GM12873 (cell line): ENCODE measurements around the gene HKDC1.

Experiments
- CTCF ChIP-seq: IDR thresholded peaks from 2 replicates; pipeline ENCODE4 v1.5.1; 2012; ENCODE audit warnings: low read depth, mild to moderate bottlenecking, moderate library complexity, low read length, control low read depth; ENCODE audit not compliant: insufficient read depth; ENCODE audit errors: missing control alignments

The HKDC1 gene

GRCh38 chr10:69211104-69211503 is 9.0 kb upstream of the HKDC1 start:
- no peak for TF ChIP-seq CTCF

GRCh38 chr10:69211524-69211923 is 8.6 kb upstream of the HKDC1 start:
- TF ChIP-seq CTCF: no peak

- TF ChIP-seq CTCF: no peak
Measured at GRCh38 chr10:69213591-69214311, 6.4 kb upstream of the HKDC1 start.

- no peak for TF ChIP-seq CTCF
Measured at GRCh38 chr10:69214666-69215131, 5.4 kb upstream of the HKDC1 start.

GRCh38 chr10:69215405-69216171 is 4.5 kb upstream of the HKDC1 start:
- TF ChIP-seq CTCF: no peak

GRCh38 chr10:69216577-69217118 is 3.5 kb upstream of the HKDC1 start:
- TF ChIP-seq CTCF: no peak

GRCh38 chr10:69217119-69217754 is 2.9 kb upstream of the HKDC1 start:
- TF ChIP-seq CTCF: no peak
